Upper lobe of left lung (tissue), 4 donors: ENCODE data around the gene SCGB1C1.

Experiments
- EP300 ChIP-seq, 4 donors: sonication (generic); formaldehyde crosslinking; IDR thresholded peaks; one replicate each; pipeline ENCODE4 v1.5.1; 2017; ENCODE audit warnings: antibody characterized with exemption in 4 of 4, control low read depth in 2 of 4
- POLR2A ChIP-seq, 4 donors: fragments of 450-650 bp; IDR thresholded peaks; one replicate each; pipeline ENCODE4 v1.5.1; 2016 to 2017; ENCODE audit warnings: antibody characterized with exemption in 4 of 4, mild to moderate bottlenecking in 2 of 4
- TF ChIP-seq, protein P1 (sequence below), 6 experiments: fragments of 450-650 bp in 4 of 6; fragments of 200-600 bp in 2 of 6; sonication (generic) in 2 of 6; IDR thresholded peaks; one replicate each; pipeline ENCODE4 v1.5.1; 2016 to 2019; ENCODE audit warnings: antibody characterized with exemption in 6 of 6

DNA sequence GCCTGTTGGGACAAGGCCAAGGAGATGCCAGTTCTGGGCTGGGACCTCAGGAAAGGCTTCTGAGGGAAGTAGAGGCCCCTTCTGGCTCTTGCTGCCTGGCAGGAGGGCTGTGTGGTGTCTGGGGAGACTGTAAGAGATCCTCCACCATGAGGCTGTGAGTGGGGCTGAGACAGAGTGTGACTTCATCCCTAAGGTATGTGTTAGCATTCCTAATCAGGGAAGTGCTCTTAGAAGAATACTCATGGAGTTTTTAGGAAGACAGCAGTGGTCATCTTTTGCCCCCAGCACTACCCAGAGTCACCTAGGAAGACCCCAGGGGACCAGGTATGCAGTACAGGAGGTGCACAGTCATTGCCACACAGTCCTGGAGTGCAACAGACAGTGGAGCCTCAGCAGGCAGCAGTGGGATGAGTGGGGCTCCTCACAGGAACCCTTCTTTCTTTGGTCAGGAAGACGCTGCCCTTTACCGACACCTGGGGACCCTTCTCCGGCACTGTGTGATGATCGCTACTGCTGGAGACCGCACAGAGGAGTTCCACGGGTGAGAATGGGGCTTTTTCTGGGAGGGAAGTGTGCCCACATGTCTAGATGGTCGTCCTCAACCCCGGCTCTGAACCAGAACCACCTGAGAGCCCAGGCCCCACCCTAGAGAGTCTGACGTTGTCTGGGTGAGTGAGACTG is 17.4 kb downstream of the SCGB1C1 start:
- no peak for TF ChIP-seq POLR2A (IDR thresholded peaks at IDR 0.05)
- TF ChIP-seq, protein P1, sequence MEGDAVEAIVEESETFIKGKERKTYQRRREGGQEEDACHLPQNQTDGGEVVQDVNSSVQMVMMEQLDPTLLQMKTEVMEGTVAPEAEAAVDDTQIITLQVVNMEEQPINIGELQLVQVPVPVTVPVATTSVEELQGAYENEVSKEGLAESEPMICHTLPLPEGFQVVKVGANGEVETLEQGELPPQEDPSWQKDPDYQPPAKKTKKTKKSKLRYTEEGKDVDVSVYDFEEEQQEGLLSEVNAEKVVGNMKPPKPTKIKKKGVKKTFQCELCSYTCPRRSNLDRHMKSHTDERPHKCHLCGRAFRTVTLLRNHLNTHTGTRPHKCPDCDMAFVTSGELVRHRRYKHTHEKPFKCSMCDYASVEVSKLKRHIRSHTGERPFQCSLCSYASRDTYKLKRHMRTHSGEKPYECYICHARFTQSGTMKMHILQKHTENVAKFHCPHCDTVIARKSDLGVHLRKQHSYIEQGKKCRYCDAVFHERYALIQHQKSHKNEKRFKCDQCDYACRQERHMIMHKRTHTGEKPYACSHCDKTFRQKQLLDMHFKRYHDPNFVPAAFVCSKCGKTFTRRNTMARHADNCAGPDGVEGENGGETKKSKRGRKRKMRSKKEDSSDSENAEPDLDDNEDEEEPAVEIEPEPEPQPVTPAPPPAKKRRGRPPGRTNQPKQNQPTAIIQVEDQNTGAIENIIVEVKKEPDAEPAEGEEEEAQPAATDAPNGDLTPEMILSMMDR (IDR thresholded peaks at IDR 0.05): no peak
- no peak for TF ChIP-seq EP300 (IDR thresholded peaks at IDR 0.05)
